Spinal cord (tissue), 10 donors: ENCODE data around the gene LCTL. TPM values are rescaled to one million over a fixed set of nuclear protein-coding genes. Genes with fewer than 3 reads are reported as not detected.

Experiments used
- DNase-seq, 6 donors: peaks; one replicate each; pipeline versions ENCODE4 v3.0.0 to v3.0.0-alpha.2; 2013 to 2015; ENCODE audit warnings: low spot score in 6 of 6, low read depth in 4 of 6
- H3K27ac ChIP-seq: one replicate; pipeline ENCODE4 v1.5.1; 2013; ENCODE audit warnings: low read depth, low read length, control low read depth
- H3K27me3 ChIP-seq: one replicate; pipeline ENCODE4 v1.6.1; 2013; ENCODE audit warnings: low read length; ENCODE audit not compliant: control insufficient read depth, insufficient read depth
- H3K36me3 ChIP-seq: one replicate; pipeline ENCODE4 v1.6.1; 2013; ENCODE audit warnings: low read length; ENCODE audit not compliant: control insufficient read depth, insufficient read depth
- H3K4me1 ChIP-seq: one replicate; pipeline ENCODE4 v1.6.1; 2013; ENCODE audit warnings: low read length; ENCODE audit not compliant: control insufficient read depth, insufficient read depth
- H3K4me3 ChIP-seq: one replicate; pipeline ENCODE4 v1.5.1; 2013; ENCODE audit warnings: low read depth, low read length, control low read depth
- H3K9me3 ChIP-seq: one replicate; pipeline ENCODE4 v1.6.1; 2013; ENCODE audit warnings: low read length; ENCODE audit not compliant: control insufficient read depth, insufficient read depth
- WGBS: methylation state at CpG from one replicate; pipeline ENCODE4 v1.1.5; 2013; ENCODE audit warnings: missing lambda C conversion rate; ENCODE audit not compliant: insufficient coverage; 5-methylcytosine and 5-hydroxymethylcytosine counted together
- polyA plus RNA-seq, 2 donors: library from polyadenylated mRNA; unstranded; fragments of 120-200 nt; gene quantifications; one replicate each; pipeline ENCODE4 v1.2.1, GENCODE V29; 2013; ENCODE audit not compliant: insufficient read length in 2 of 2
- total RNA-seq, 2 donors: library from RNA; depleted of rRNA in 1 of 2; stranded (reverse); fragments of 120-200 nt in 1 of 2; fragments of >200 nt in 1 of 2; gene quantifications; one replicate each; pipeline versions ENCODE4 v1.2.3 to v1.2.4, GENCODE V29; 2013 to 2014
- donor health status: healthy.

The LCTL gene
- total and polyA plus RNA-seq, 4 donors, result 0.10 to 0.54 (median 0.38) TPM

- no peaks in the 10 kb centered on the region for H3K27me3 ChIP-seq
- H3K36me3 ChIP-seq, result no peaks in the 10 kb centered on the region
- H3K4me1 ChIP-seq, result peaks cover 6% of the 10 kb centered on the region
- H3K4me3 ChIP-seq, result no peak overlapping the region
- no peak for DNase-seq
- H3K27ac ChIP-seq, result no peak overlapping the region
- 95% methylated on average over 4 of the region's 9 CpGs for WGBS
- H3K9me3 ChIP-seq, result no peaks in the 10 kb centered on the region
Observed at GRCh38 chr15:66581972-66582537, 16.3 kb upstream of the LCTL start.

GRCh38 chr15:66580643-66581042, 14.8 kb upstream of the LCTL start:
- no peaks in the 10 kb centered on the region for H3K9me3 ChIP-seq
- 38% methylated on average over 1 of the region's 3 CpGs for WGBS
- H3K27me3 ChIP-seq, result no peaks in the 10 kb centered on the region
- DNase-seq, result no peak
- H3K27ac ChIP-seq, result no peak overlapping the region
- no peak overlapping the region for H3K4me3 ChIP-seq
- H3K36me3 ChIP-seq, result no peaks in the 10 kb centered on the region
- no peaks in the 10 kb centered on the region for H3K4me1 ChIP-seq

DNA sequence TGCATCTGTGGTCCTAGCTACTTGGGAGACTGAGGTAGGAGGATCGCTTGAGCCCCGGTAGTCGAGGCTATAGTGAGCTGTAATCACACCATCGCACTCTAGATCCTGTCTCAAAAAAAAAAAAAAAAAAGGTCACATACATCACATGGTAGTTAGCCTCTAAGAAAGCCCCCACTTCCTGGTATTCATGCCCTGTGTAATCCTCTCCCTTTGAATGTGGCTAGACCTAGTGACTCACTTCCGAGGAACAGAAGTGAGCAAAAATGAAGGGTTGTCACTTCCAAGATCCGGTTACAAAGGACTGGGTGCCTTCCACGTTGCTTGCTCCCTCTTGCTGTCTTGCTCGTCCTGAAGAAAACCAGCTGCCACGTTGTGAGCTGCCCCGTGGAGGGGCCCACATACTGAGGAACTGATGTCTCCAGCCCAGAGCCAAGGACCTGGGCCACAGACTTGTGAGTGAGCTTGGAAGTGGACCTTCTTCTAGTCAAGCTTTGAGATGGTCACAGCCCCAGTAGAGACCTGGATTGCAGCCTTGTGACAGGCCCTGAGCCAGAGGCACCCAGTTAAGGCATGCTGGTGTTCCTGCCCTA, 12.6 kb upstream of the LCTL start:
- no peak for DNase-seq
- no peaks in the 10 kb centered on the region for H3K4me1 ChIP-seq
- 79% methylated on average over 6 of the region's 10 CpGs for WGBS
- H3K27ac ChIP-seq, result no peak overlapping the region
- no peaks in the 10 kb centered on the region for H3K36me3 ChIP-seq
- H3K27me3 ChIP-seq, result no peaks in the 10 kb centered on the region
- H3K4me3 ChIP-seq, result no peak overlapping the region
- H3K9me3 ChIP-seq, result no peaks in the 10 kb centered on the region

- no peaks in the 10 kb centered on the region for H3K36me3 ChIP-seq
- H3K4me3 ChIP-seq, result no peak overlapping the region
- H3K4me1 ChIP-seq, result no peaks in the 10 kb centered on the region
- WGBS, result no CpG with 5 or more reads among the region's 2 CpGs
- no peak overlapping the region for H3K27ac ChIP-seq
- DNase-seq, result no peak
- H3K9me3 ChIP-seq, result no peaks in the 10 kb centered on the region
- H3K27me3 ChIP-seq, result no peaks in the 10 kb centered on the region
Observed at GRCh38 chr15:66574596-66574950, 8.8 kb upstream of the LCTL start.

GRCh38 chr15:66573719-66574595, 8.2 kb upstream of the LCTL start:
- Histone ChIP-seq H3K9me3 (no peaks in the 10 kb centered on the region), H3K27ac (no peak overlapping the region), H3K27me3 (no peaks in the 10 kb centered on the region), H3K4me1 (no peaks in the 10 kb centered on the region), H3K36me3 (no peaks in the 10 kb centered on the region), H3K4me3 (no peak overlapping the region)
- WGBS, result 86% methylated on average over 4 of the region's 10 CpGs
- DNase-seq, result peak in 1 of 6 donors; percentile 28

DNA sequence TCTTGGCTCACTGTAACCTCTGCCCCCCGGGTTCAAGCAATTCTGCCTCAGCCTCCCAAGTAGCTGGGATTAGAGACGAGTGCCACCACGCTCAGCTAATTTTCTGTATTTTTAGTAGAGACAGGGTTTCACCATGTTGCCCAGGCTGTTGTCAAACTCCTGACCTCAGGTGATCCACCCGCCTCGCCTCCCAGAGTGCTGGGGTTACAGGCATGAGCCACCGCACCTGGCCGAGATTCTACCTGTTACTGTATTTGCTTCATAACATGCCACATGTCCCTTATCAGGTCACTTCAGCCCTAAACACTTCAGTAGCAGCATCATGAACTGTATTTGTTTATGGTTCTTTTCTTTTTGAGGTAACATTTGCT, 7.5 kb upstream of the LCTL start:
- Histone ChIP-seq H3K27me3 (no peaks in the 10 kb centered on the region), H3K36me3 (no peaks in the 10 kb centered on the region), H3K9me3 (no peaks in the 10 kb centered on the region), H3K4me1 (no peaks in the 10 kb centered on the region), H3K27ac (no peak overlapping the region), H3K4me3 (no peak overlapping the region)
- WGBS, result 100% methylated on average over 3 of the region's 7 CpGs
- no peak for DNase-seq

DNA sequence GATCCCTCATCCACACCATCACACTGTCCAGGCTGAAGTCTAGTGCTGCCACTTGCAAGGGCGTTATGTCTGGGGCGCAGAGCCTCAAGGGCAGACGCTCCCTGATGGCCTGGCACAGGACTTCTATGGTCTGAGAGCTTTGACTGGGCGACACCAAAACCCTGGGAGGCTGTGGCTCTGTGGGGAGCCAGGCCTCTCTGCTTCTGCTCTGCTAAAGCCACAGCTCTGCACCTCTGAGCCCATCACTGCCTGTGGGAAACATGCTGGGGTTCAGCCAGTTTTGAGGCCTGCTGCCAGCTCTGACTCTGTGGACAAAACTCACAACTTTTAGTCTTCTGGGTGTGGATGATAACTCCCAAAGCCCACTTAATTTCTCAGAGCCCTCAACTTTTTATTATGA, 6.3 kb upstream of the LCTL start:
- Histone ChIP-seq H3K4me1 (peaks cover 2% of the 10 kb centered on the region), H3K4me3 (no peak overlapping the region), H3K27ac (no peak overlapping the region), H3K9me3 (no peaks in the 10 kb centered on the region), H3K36me3 (no peaks in the 10 kb centered on the region), H3K27me3 (no peaks in the 10 kb centered on the region)
- no peak for DNase-seq
- 95% methylated on average over 4 of the region's 4 CpGs for WGBS

GRCh38 chr15:66570842-66571478, 5.2 kb upstream of the LCTL start:
- no peak overlapping the region for H3K27ac ChIP-seq
- no peaks in the 10 kb centered on the region for H3K9me3 ChIP-seq
- H3K4me1 ChIP-seq, result peaks cover 10% of the 10 kb centered on the region
- H3K36me3 ChIP-seq, result no peaks in the 10 kb centered on the region
- 92% methylated on average over 2 of the region's 6 CpGs for WGBS
- DNase-seq, result no peak
- H3K4me3 ChIP-seq, result no peak overlapping the region
- no peaks in the 10 kb centered on the region for H3K27me3 ChIP-seq

GRCh38 chr15:66570327-66570726, 4.5 kb upstream of the LCTL start:
- Histone ChIP-seq H3K27ac (no peak overlapping the region), H3K27me3 (no peaks in the 10 kb centered on the region), H3K4me3 (no peak overlapping the region), H3K36me3 (no peaks in the 10 kb centered on the region), H3K9me3 (no peaks in the 10 kb centered on the region), H3K4me1 (peaks cover 17% of the 10 kb centered on the region)
- 97% methylated on average over 3 of the region's 3 CpGs for WGBS
- DNase-seq, result no peak
